ENCODE data around the gene SPACA9. TPM values are rescaled to one million over a fixed set of nuclear protein-coding genes. Genes with fewer than 3 reads are reported as not detected.

The SPACA9 gene
- total RNA-seq, 1 donor = 3.6 TPM

GRCh38 chr9:132881826-132882225 lies 3.1 kb downstream of the SPACA9 start:
- H4K20me1 ChIP-seq (ENCODE audit: insufficient read depth, low read length) = no peaks in the 10 kb centered on the region
- peaks cover 6% of the 10 kb centered on the region for H3K4me1 ChIP-seq (ENCODE audit: insufficient read depth, low read length)
- H3K36me3 ChIP-seq (ENCODE audit: insufficient read depth, low read length) = no peaks in the 10 kb centered on the region
- no peak overlapping the region for H3K4me2 ChIP-seq (ENCODE audit: insufficient read depth, low read length)
- no peaks in the 10 kb centered on the region for H3K27me3 ChIP-seq (ENCODE audit: insufficient read depth, low read length)
- H2AFZ ChIP-seq (ENCODE audit: low read length) = no peak overlapping the region
- H3K79me2 ChIP-seq (ENCODE audit: insufficient read depth, low read length) = no peaks in the 10 kb centered on the region
- H3K4me3 ChIP-seq (ENCODE audit: insufficient read depth, low read length) = no peak overlapping the region
- H3K9me3 ChIP-seq (ENCODE audit: low read depth, low read length) = no peaks in the 10 kb centered on the region
- no peak overlapping the region for H3K27ac ChIP-seq (ENCODE audit: low read depth, low read length)
- TF ChIP-seq CTCF (IDR thresholded peaks at IDR 0.05; ENCODE audit: extremely low read depth, low read depth, low read length) = no peak
- peak; percentile 53 for DNase-seq (ENCODE audit: insufficient read length, low spot score, missing footprints)

GRCh38 chr9:132882616-132883015 lies 3.9 kb downstream of the SPACA9 start:
- Histone ChIP-seq H3K79me2 (ENCODE audit: insufficient read depth, low read length) (no peaks in the 10 kb centered on the region), H3K27ac (ENCODE audit: low read depth, low read length) (no peak overlapping the region), H3K4me1 (ENCODE audit: insufficient read depth, low read length) (peaks cover 2% of the 10 kb centered on the region), H3K27me3 (ENCODE audit: insufficient read depth, low read length) (no peaks in the 10 kb centered on the region), H3K4me3 (ENCODE audit: insufficient read depth, low read length) (no peak overlapping the region), H3K9me3 (ENCODE audit: low read depth, low read length) (no peaks in the 10 kb centered on the region), H2AFZ (ENCODE audit: low read length) (no peak overlapping the region), H3K4me2 (ENCODE audit: insufficient read depth, low read length) (no peak overlapping the region), H3K36me3 (ENCODE audit: insufficient read depth, low read length) (no peaks in the 10 kb centered on the region), H4K20me1 (ENCODE audit: insufficient read depth, low read length) (no peaks in the 10 kb centered on the region)
- DNase-seq (ENCODE audit: insufficient read length, low spot score, missing footprints) = no peak
- TF ChIP-seq CTCF (IDR thresholded peaks at IDR 0.05; ENCODE audit: extremely low read depth, low read depth, low read length) = no peak

GRCh38 chr9:132883349-132884294 lies 4.9 kb downstream of the SPACA9 start:
- no peak overlapping the region for H3K27ac ChIP-seq (ENCODE audit: low read depth, low read length)
- no peak for TF ChIP-seq CTCF (IDR thresholded peaks at IDR 0.05; ENCODE audit: extremely low read depth, low read depth, low read length)
- no peaks in the 10 kb centered on the region for H3K27me3 ChIP-seq (ENCODE audit: insufficient read depth, low read length)

GRCh38 chr9:132885720-132886333 lies 7.1 kb downstream of the SPACA9 start:
- no peak for TF ChIP-seq CTCF (IDR thresholded peaks at IDR 0.05; ENCODE audit: extremely low read depth, low read depth, low read length)
- no peak overlapping the region for H3K27ac ChIP-seq (ENCODE audit: low read depth, low read length)
- no peak for DNase-seq (ENCODE audit: insufficient read length, low spot score, missing footprints)
- no peak overlapping the region for H3K4me2 ChIP-seq (ENCODE audit: insufficient read depth, low read length)
- no peaks in the 10 kb centered on the region for H4K20me1 ChIP-seq (ENCODE audit: insufficient read depth, low read length)
- no peaks in the 10 kb centered on the region for H3K36me3 ChIP-seq (ENCODE audit: insufficient read depth, low read length)
- H3K4me1 ChIP-seq (ENCODE audit: insufficient read depth, low read length) = no peaks in the 10 kb centered on the region
- H3K79me2 ChIP-seq (ENCODE audit: insufficient read depth, low read length) = no peaks in the 10 kb centered on the region
- no peak overlapping the region for H2AFZ ChIP-seq (ENCODE audit: low read length)
- H3K4me3 ChIP-seq (ENCODE audit: insufficient read depth, low read length) = no peak overlapping the region
- no peaks in the 10 kb centered on the region for H3K27me3 ChIP-seq (ENCODE audit: insufficient read depth, low read length)
- H3K9me3 ChIP-seq (ENCODE audit: low read depth, low read length) = no peaks in the 10 kb centered on the region

More at GRCh38 chr9:132883349-132884294, 4.9 kb downstream of the SPACA9 start:
- H4K20me1 ChIP-seq (ENCODE audit: insufficient read depth, low read length) = no peaks in the 10 kb centered on the region
- no peak overlapping the region for H2AFZ ChIP-seq (ENCODE audit: low read length)
- H3K36me3 ChIP-seq (ENCODE audit: insufficient read depth, low read length) = no peaks in the 10 kb centered on the region
- H3K4me3 ChIP-seq (ENCODE audit: insufficient read depth, low read length) = no peak overlapping the region
- no peaks in the 10 kb centered on the region for H3K79me2 ChIP-seq (ENCODE audit: insufficient read depth, low read length)
- DNase-seq (ENCODE audit: insufficient read length, low spot score, missing footprints) = peak; percentile 53
- no peaks in the 10 kb centered on the region for H3K9me3 ChIP-seq (ENCODE audit: low read depth, low read length)
- no peak overlapping the region for H3K4me2 ChIP-seq (ENCODE audit: insufficient read depth, low read length)
- no peaks in the 10 kb centered on the region for H3K4me1 ChIP-seq (ENCODE audit: insufficient read depth, low read length)

All from osteoblast (primary cell).